Erythroblast (primary cell): ENCODE results near the gene GUK1.

ENCODE experiments used
- GATA1 ChIP-seq: IDR thresholded peaks from 2 replicates; pipeline ENCODE4 v1.6.1; 2011; ENCODE audit warnings: low read depth, mild to moderate bottlenecking, control low read depth, low read length, moderate library complexity
- POLR2A ChIP-seq: IDR thresholded peaks from 2 replicates; pipeline ENCODE4 v1.6.1; 2011; ENCODE audit warnings: mild to moderate bottlenecking, low read length

GRCh38 chr1:228176024-228176395 is 35.9 kb downstream of the GUK1 start:
- TF ChIP-seq POLR2A = no peak
- no peak for TF ChIP-seq GATA1
